ENCODE measurements around the gene ZKSCAN3.

- no peak for TF ChIP-seq CTCF (IDR thresholded peaks at IDR 0.05)
- no peak for TF ChIP-seq EP300 (IDR thresholded peaks at IDR 0.05)
Observed at GRCh38 chr6:28360961-28361360, 11.2 kb downstream of the ZKSCAN3 start.

All from suprapubic skin (tissue), 3 donors.